CD14-positive monocyte (primary cell): ENCODE measurements around the gene ZNF92. TPM values are rescaled to one million over a fixed set of nuclear protein-coding genes. Genes with fewer than 3 reads are reported as not detected.

Experiments
- DNase-seq, 3 donors: peaks; one replicate each; pipeline ENCODE4 v3.0.0-alpha.2; 2011 to 2022
- H2AFZ ChIP-seq: 2 replicates; pipeline ENCODE4 v1.6.0; 2012; ENCODE audit warnings: mild to moderate bottlenecking, low read depth, low read length, inconsistent platforms; ENCODE audit not compliant: insufficient read depth, poor library complexity, severe bottlenecking
- H3K27ac ChIP-seq, 2 donors: 1 replicate in 1 of 2; 2 replicates in 1 of 2; pipeline ENCODE4 v1.5.1; 2012 to 2013; ENCODE audit warnings: low read length in 2 of 2, control low read depth in 1 of 2, inconsistent platforms in 1 of 2, low read depth in 1 of 2, mild to moderate bottlenecking in 1 of 2
- H3K27me3 ChIP-seq, 2 donors: one replicate each; pipeline versions ENCODE4 v1.6.0 to v1.6.1; 2011 to 2013; ENCODE audit warnings: low read length in 2 of 2; ENCODE audit not compliant: control insufficient read depth in 2 of 2, insufficient read depth in 2 of 2
- H3K36me3 ChIP-seq, 2 donors: replicated peaks in 1 of 2; 1 replicate in 1 of 2; 2 replicates in 1 of 2; pipeline versions ENCODE4 v1.5.1 to v1.6.1; 2012 to 2013; ENCODE audit warnings: low read length in 2 of 2, control low read depth in 1 of 2, inconsistent platforms in 1 of 2, mild to moderate bottlenecking in 1 of 2; ENCODE audit not compliant: insufficient read depth in 2 of 2, control insufficient read depth in 1 of 2
- H3K4me1 ChIP-seq, 2 donors: 1 replicate in 1 of 2; 2 replicates in 1 of 2; pipeline versions ENCODE4 v1.5.1 to v1.6.1; 2012 to 2013; ENCODE audit warnings: low read length in 2 of 2, control low read depth in 1 of 2, inconsistent platforms in 1 of 2, mild to moderate bottlenecking in 1 of 2, moderate library complexity in 1 of 2; ENCODE audit not compliant: insufficient read depth in 2 of 2, control insufficient read depth in 1 of 2
- H3K4me2 ChIP-seq: replicated peaks from 2 replicates; pipeline ENCODE3; 2012; ENCODE audit warnings: low read length, moderate library complexity, mild to moderate bottlenecking; ENCODE audit not compliant: poor library complexity, severe bottlenecking; ENCODE audit errors: extremely low read depth
- H3K4me3 ChIP-seq, 3 experiments: fragments of 200-600 bp in 1 of 3; sonication (generic) in 1 of 3; replicated peaks in 1 of 3; 1 replicate in 2 of 3; 2 replicates in 1 of 3; pipeline ENCODE4 v1.5.1; 2011 to 2013; ENCODE audit warnings: low read length in 3 of 3, mild to moderate bottlenecking in 3 of 3, control low read depth in 2 of 3, low read depth in 2 of 3, inconsistent platforms in 1 of 3, moderate library complexity in 1 of 3
- H3K79me2 ChIP-seq: 2 replicates; pipeline ENCODE4 v1.6.0; 2012; ENCODE audit warnings: mild to moderate bottlenecking, control low read depth, inconsistent platforms, low read length, moderate library complexity; ENCODE audit not compliant: insufficient read depth
- H3K9ac ChIP-seq: 2 replicates; pipeline ENCODE4 v1.6.0; 2017; ENCODE audit warnings: low read length, mild to moderate bottlenecking; ENCODE audit not compliant: insufficient read depth, poor library complexity, severe bottlenecking
- H3K9me3 ChIP-seq, 2 donors: replicated peaks in 1 of 2; 1 replicate in 1 of 2; 2 replicates in 1 of 2; pipeline versions ENCODE4 v1.5.1 to v1.6.1; 2012 to 2013; ENCODE audit warnings: low read length in 2 of 2, control low read depth in 1 of 2; ENCODE audit not compliant: control insufficient read depth in 1 of 2, insufficient read depth in 1 of 2
- H4K20me1 ChIP-seq: 2 replicates; pipeline ENCODE4 v1.6.0; 2012; ENCODE audit warnings: mild to moderate bottlenecking, low read length, control low read depth, moderate library complexity; ENCODE audit not compliant: insufficient read depth
- H3K27ac Mint-ChIP-seq, 7 donors: one replicate each; pipeline ENCODE4 v1.8.0; 2020; ENCODE audit warnings: mild to moderate bottlenecking in 7 of 7, mixed read lengths in 7 of 7, moderate library complexity in 6 of 7, inconsistent platforms in 2 of 7
- H3K27me3 Mint-ChIP-seq, 3 donors: one replicate each; pipeline ENCODE4 v1.8.0; 2021 to 2022; ENCODE audit warnings: low read depth in 3 of 3, mild to moderate bottlenecking in 3 of 3, mixed read lengths in 3 of 3, moderate library complexity in 3 of 3, inconsistent platforms in 1 of 3
- H3K36me3 Mint-ChIP-seq, 2 donors: one replicate each; pipeline ENCODE4 v1.8.0; 2020; ENCODE audit warnings: mixed read lengths in 2 of 2, inconsistent platforms in 1 of 2, mild to moderate bottlenecking in 1 of 2
- H3K4me1 Mint-ChIP-seq: one replicate; pipeline ENCODE4 v1.8.0; 2020; ENCODE audit warnings: mild to moderate bottlenecking, mixed read lengths
- H3K4me3 Mint-ChIP-seq, 2 donors: one replicate each; pipeline ENCODE4 v1.8.0; 2020; ENCODE audit warnings: mild to moderate bottlenecking in 2 of 2, mixed read lengths in 2 of 2, moderate library complexity in 1 of 2
- H3K9me3 Mint-ChIP-seq, 7 donors: one replicate each; pipeline ENCODE4 v1.8.0; 2020 to 2022; ENCODE audit warnings: mixed read lengths in 7 of 7, mild to moderate bottlenecking in 6 of 7, moderate library complexity in 6 of 7, inconsistent platforms in 2 of 7
- WGBS: methylation state at CpG from one replicate; pipeline ENCODE4 v1.1.5; 2013; ENCODE audit warnings: missing lambda C conversion rate; ENCODE audit not compliant: insufficient coverage; 5-methylcytosine and 5-hydroxymethylcytosine counted together
- intact Hi-C, 2 donors: fragments of 100-400 bp; cut with micrococcal nuclease; formaldehyde crosslinking; loops; one replicate each; pipeline versions ENCODE4 v1.15.0 to v1.15.1; 2023
- polyA plus RNA-seq, 3 donors: library from polyadenylated mRNA; depleted of rRNA in 1 of 3; unstranded in 2 of 3; stranded (reverse) in 1 of 3; fragments of 300-500 nt in 2 of 3; fragments of >200 nt in 1 of 3; fragmentation: Illumina TruSeq in 2 of 3; gene quantifications; 1 replicate in 2 of 3; 2 replicates in 1 of 3; pipeline ENCODE4 v1.2.3, GENCODE V29; 2012 to 2021
- TF ChIP-seq, protein P1 (sequence below): fragments of 200-600 bp; IDR thresholded peaks from one replicate; pipeline ENCODE4 v1.8.0; 2022; ENCODE audit warnings: antibody characterized with exemption, mild to moderate bottlenecking

Gene ZNF92
- polyA plus RNA-seq, 3 donors: 2.3 to 6.4 (median 4.1) TPM

DNA sequence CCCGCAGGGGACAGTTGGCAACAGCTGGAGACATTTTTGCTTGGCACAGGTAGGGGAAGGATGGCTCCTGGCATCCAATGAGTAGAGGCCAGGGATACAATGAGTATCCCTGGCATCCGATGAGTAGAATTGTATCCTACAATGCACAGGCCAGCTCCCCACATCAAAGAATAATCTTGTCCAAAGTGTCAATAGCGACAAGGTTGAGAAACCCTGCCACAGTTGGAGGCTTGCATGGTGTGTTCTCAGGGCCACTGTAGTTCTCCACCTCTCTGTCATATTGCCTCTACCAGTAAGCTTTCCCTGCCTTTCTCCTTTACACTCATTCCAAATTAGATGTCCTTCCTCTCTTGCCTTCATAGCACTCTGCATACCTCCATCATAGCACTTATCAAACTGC lies 60.7 kb downstream of the ZNF92 start:
- H3K27me3 Mint-ChIP-seq: peaks cover 0 to 2% (median 0%) of the 10 kb centered on the region in 3 donors
- Histone ChIP-seq H3K9me3 (peaks cover 15 to 21% of the 10 kb centered on the region in 2 donors), H3K4me2 (no peak overlapping the region), H3K27ac (no peak overlapping the region), H3K4me3 (no peak overlapping the region), H4K20me1 (no peaks in the 10 kb centered on the region), H3K79me2 (no peaks in the 10 kb centered on the region), H3K9ac (no peak overlapping the region), H3K4me1 (no peaks in the 10 kb centered on the region), H3K36me3 (no peaks in the 10 kb centered on the region), H3K27me3 (no peaks in the 10 kb centered on the region), H2AFZ (no peak overlapping the region)
- intact Hi-C loops: no loop called here
- WGBS: 44% methylated on average over 2 of the region's 3 CpGs
- peaks cover 10 to 30% (median 19%) of the 10 kb centered on the region in 7 donors for H3K9me3 Mint-ChIP-seq
- no peak for DNase-seq
- H3K27ac Mint-ChIP-seq: no peak overlapping the region
- H3K4me3 Mint-ChIP-seq: no peak overlapping the region
- no peaks in the 10 kb centered on the region for H3K36me3 Mint-ChIP-seq
- H3K4me1 Mint-ChIP-seq: no peaks in the 10 kb centered on the region
- TF ChIP-seq, protein P1, sequence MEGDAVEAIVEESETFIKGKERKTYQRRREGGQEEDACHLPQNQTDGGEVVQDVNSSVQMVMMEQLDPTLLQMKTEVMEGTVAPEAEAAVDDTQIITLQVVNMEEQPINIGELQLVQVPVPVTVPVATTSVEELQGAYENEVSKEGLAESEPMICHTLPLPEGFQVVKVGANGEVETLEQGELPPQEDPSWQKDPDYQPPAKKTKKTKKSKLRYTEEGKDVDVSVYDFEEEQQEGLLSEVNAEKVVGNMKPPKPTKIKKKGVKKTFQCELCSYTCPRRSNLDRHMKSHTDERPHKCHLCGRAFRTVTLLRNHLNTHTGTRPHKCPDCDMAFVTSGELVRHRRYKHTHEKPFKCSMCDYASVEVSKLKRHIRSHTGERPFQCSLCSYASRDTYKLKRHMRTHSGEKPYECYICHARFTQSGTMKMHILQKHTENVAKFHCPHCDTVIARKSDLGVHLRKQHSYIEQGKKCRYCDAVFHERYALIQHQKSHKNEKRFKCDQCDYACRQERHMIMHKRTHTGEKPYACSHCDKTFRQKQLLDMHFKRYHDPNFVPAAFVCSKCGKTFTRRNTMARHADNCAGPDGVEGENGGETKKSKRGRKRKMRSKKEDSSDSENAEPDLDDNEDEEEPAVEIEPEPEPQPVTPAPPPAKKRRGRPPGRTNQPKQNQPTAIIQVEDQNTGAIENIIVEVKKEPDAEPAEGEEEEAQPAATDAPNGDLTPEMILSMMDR: no peak

DNA sequence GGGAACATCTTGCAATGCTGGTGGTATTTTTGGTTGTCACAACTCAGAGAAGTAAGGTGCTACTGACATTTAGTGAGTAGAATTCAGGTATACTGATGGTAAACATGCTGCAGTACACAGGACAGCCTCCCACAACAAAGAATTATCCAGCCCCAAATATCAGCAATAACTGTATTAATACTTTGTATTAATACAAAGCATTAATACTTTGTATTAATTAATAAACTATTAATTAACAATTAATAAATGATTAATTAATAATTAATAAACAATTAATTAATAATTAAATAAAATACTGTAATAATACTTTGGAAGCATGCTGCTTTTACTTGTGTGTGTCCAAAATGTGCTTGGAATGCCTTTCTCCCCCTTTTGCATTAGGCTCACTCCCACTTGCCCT lies 62.5 kb downstream of the ZNF92 start:
- Histone ChIP-seq H3K4me1 (no peaks in the 10 kb centered on the region), H3K9ac (no peak overlapping the region), H2AFZ (no peak overlapping the region), H3K36me3 (no peaks in the 10 kb centered on the region), H3K27me3 (no peaks in the 10 kb centered on the region), H3K79me2 (no peaks in the 10 kb centered on the region), H3K9me3 (peaks cover 0 to 4% of the 10 kb centered on the region in 2 donors), H3K27ac (no peak overlapping the region), H3K4me2 (no peak overlapping the region), H3K4me3 (no peak overlapping the region), H4K20me1 (no peaks in the 10 kb centered on the region)
- Mint-ChIP-seq H3K27ac (no peak overlapping the region), H3K27me3 (peaks cover 0 to 2% (median 2%) of the 10 kb centered on the region in 3 donors), H3K36me3 (no peaks in the 10 kb centered on the region), H3K9me3 (peaks cover 0 to 21% (median 7%) of the 10 kb centered on the region in 7 donors), H3K4me1 (no peaks in the 10 kb centered on the region), H3K4me3 (no peak overlapping the region)
- intact Hi-C loops: no loop called here
- no peak for DNase-seq
- TF ChIP-seq, protein P1: no peak
